Endothelial cell (in vitro differentiated cells): ENCODE results near the gene TBC1D30. TPM values are rescaled to one million over a fixed set of nuclear protein-coding genes. Genes with fewer than 3 reads are reported as not detected.
A peak's percentile ranks its signal among the peaks of the same experiment; 100 is the strongest.

Experiments
- DNase-seq: peaks from one replicate; pipeline ENCODE4 v3.0.0; 2021; ENCODE audit warnings: low spot score
- H3K27ac Mint-ChIP-seq: one replicate; pipeline ENCODE4 v1.8.0; 2021; ENCODE audit warnings: mixed read lengths, inconsistent platforms; ENCODE audit not compliant: unreplicated experiment
- H3K27me3 Mint-ChIP-seq: one replicate; pipeline ENCODE4 v1.8.0; 2021; ENCODE audit warnings: mild to moderate bottlenecking, moderate library complexity, mixed read lengths, inconsistent platforms; ENCODE audit not compliant: unreplicated experiment
- H3K36me3 Mint-ChIP-seq: one replicate; pipeline ENCODE4 v1.8.0; 2021; ENCODE audit warnings: mild to moderate bottlenecking, low read depth, mixed read lengths, inconsistent platforms; ENCODE audit not compliant: unreplicated experiment
- H3K4me1 Mint-ChIP-seq: one replicate; pipeline ENCODE4 v1.8.0; 2021; ENCODE audit warnings: mild to moderate bottlenecking, mixed read lengths, inconsistent platforms; ENCODE audit not compliant: unreplicated experiment
- H3K4me3 Mint-ChIP-seq: one replicate; pipeline ENCODE4 v1.8.0; 2021; ENCODE audit warnings: mild to moderate bottlenecking, mixed read lengths, inconsistent platforms; ENCODE audit not compliant: unreplicated experiment
- H3K9me3 Mint-ChIP-seq: one replicate; pipeline ENCODE4 v1.8.0; 2021; ENCODE audit warnings: mixed read lengths, inconsistent platforms; ENCODE audit not compliant: unreplicated experiment
- total RNA-seq: library from RNA; stranded (reverse); fragmentation: NEBNext Ultra II Directional; extraction: Animal tissue kit (Norgen Biotek cat#: 25700); gene quantifications from one replicate; pipeline ENCODE4 v1.2.1, GENCODE V29; 2021; ENCODE audit not compliant: unreplicated experiment
- TF ChIP-seq, protein P1 (sequence below): fragments of 200-600 bp; sonication (generic); IDR thresholded peaks from one replicate; pipeline ENCODE4 v1.5.0; 2021; ENCODE audit warnings: antibody characterized with exemption; ENCODE audit not compliant: unreplicated experiment

Gene TBC1D30
- total RNA-seq, 1 donor from 2014 or later, result 3.6 TPM

GRCh38 chr12:64819816-64820402 is 4.5 kb upstream of the TBC1D30 start:
- H3K27ac Mint-ChIP-seq, result peak overlapping the region; percentile 6
- H3K9me3 Mint-ChIP-seq, result no peaks in the 10 kb centered on the region
- DNase-seq, result no peak
- H3K4me3 Mint-ChIP-seq, result no peak overlapping the region
- no peaks in the 10 kb centered on the region for H3K36me3 Mint-ChIP-seq
- TF ChIP-seq, protein P1, sequence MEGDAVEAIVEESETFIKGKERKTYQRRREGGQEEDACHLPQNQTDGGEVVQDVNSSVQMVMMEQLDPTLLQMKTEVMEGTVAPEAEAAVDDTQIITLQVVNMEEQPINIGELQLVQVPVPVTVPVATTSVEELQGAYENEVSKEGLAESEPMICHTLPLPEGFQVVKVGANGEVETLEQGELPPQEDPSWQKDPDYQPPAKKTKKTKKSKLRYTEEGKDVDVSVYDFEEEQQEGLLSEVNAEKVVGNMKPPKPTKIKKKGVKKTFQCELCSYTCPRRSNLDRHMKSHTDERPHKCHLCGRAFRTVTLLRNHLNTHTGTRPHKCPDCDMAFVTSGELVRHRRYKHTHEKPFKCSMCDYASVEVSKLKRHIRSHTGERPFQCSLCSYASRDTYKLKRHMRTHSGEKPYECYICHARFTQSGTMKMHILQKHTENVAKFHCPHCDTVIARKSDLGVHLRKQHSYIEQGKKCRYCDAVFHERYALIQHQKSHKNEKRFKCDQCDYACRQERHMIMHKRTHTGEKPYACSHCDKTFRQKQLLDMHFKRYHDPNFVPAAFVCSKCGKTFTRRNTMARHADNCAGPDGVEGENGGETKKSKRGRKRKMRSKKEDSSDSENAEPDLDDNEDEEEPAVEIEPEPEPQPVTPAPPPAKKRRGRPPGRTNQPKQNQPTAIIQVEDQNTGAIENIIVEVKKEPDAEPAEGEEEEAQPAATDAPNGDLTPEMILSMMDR, result no peak
- no peaks in the 10 kb centered on the region for H3K4me1 Mint-ChIP-seq
- H3K27me3 Mint-ChIP-seq, result peaks cover 5% of the 10 kb centered on the region

DNA sequence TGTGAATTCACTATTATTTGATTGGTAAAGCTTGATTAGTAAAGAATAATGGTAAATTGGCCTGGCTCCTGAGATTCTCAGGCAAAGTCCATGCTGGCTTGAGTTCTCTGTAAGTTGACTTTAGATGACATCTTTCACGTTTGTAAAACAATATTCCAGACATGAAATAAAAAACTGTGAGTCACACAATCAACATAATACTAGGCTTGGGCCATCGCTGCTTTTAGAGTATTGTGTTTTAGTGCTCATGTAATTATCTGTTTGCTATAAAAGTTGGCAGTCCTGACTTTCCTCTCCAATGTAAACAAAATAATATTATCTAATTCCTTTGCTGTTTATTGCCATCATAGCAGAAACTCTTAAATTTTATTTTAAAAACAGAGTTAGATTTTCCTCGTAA is 3.9 kb upstream of the TBC1D30 start:
- Mint-ChIP-seq H3K4me1 (no peaks in the 10 kb centered on the region), H3K36me3 (no peaks in the 10 kb centered on the region), H3K27me3 (peaks cover 7% of the 10 kb centered on the region), H3K9me3 (no peaks in the 10 kb centered on the region), H3K27ac (peak overlapping the region; percentile 6), H3K4me3 (no peak overlapping the region)
- DNase-seq, result no peak
- TF ChIP-seq, protein P1, result no peak

GRCh38 chr12:64821116-64821630 is 3.3 kb upstream of the TBC1D30 start:
- Mint-ChIP-seq H3K27me3 (peaks cover 10% of the 10 kb centered on the region), H3K4me1 (peaks cover 4% of the 10 kb centered on the region), H3K9me3 (no peaks in the 10 kb centered on the region), H3K27ac (no peak overlapping the region), H3K4me3 (no peak overlapping the region), H3K36me3 (peaks cover 4% of the 10 kb centered on the region)
- TF ChIP-seq, protein P1, result no peak
- DNase-seq, result no peak

DNA sequence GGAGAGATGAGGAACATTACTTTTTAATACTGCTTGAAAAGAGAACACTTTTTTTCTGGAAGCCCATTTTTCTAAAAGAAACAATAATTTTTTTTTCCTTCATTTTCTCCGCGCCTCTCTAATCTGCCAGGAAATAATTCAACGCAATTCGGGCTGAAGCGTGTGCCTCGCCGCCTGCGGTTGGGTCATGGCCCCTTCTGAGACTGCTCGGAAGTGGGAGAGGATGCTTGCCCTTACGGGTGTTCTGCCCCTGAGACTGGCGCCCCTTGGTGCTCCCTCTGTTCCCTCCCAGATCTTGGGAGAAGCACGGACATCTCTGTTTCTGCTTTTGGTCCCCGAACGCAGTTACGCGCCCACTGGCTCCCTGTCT is 332 bp upstream of the TBC1D30 start:
- H3K4me3 Mint-ChIP-seq, result peak overlapping the region; percentile 75
- no peak overlapping the region for H3K27ac Mint-ChIP-seq
- no peaks in the 10 kb centered on the region for H3K9me3 Mint-ChIP-seq
- no peak for DNase-seq
- peaks cover 11% of the 10 kb centered on the region for H3K27me3 Mint-ChIP-seq
- H3K36me3 Mint-ChIP-seq, result peaks cover 7% of the 10 kb centered on the region
- TF ChIP-seq, protein P1, result no peak
- peaks cover 8% of the 10 kb centered on the region for H3K4me1 Mint-ChIP-seq

DNA sequence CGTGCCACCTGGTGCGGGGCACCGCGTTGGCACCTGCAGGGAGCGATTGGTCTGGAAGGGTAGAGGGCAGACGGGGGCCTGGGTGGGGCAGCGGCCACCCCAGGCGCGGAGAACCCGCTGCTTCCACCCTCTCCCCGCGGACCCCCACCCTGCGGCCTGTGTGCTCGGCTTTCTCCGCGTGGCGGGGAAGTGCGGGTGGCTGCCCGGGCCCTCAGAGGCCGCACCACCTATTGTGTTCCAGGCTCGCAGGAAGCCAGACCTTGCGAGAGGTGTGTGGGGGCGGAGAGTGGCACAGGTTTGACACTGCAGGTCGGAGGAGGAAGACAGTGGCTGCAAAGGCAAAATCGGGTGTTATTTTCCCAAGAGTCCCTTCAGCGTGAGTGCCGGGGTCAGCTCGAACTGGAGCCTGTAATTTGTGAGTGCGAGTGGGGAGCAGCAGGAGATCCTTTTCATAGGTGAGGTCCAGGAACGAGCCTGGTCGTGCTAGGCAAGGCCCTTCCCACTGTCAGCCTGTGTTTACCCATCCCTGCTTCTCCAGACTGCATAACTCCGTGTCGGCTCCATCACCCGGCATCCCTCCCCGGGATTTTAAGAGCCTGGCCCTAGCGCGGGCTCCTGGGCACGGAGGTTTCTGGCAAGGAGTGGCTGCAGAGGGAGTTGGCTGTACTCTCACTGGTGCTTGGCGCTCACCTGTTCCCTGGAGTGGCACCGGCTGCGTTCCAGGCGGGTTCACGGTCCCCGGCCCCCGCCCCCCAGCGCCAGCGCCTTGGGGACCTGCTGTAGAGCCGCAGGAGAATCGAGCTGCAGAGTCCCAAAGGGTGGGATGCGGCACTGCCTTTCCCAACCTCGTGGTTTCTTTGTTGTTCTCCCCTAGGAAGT is 935 bp downstream of the TBC1D30 start:
- TF ChIP-seq, protein P1, result no peak
- peaks cover 8% of the 10 kb centered on the region for H3K4me1 Mint-ChIP-seq
- peaks cover 11% of the 10 kb centered on the region for H3K27me3 Mint-ChIP-seq
- peak; percentile 7 for DNase-seq
- H3K9me3 Mint-ChIP-seq, result no peaks in the 10 kb centered on the region
- no peak overlapping the region for H3K27ac Mint-ChIP-seq
- peak overlapping the region; percentile 54 for H3K4me3 Mint-ChIP-seq
- peaks cover 7% of the 10 kb centered on the region for H3K36me3 Mint-ChIP-seq
